Measurements from ENCODE around the gene C1QTNF6.

Gene C1QTNF6

DNA sequence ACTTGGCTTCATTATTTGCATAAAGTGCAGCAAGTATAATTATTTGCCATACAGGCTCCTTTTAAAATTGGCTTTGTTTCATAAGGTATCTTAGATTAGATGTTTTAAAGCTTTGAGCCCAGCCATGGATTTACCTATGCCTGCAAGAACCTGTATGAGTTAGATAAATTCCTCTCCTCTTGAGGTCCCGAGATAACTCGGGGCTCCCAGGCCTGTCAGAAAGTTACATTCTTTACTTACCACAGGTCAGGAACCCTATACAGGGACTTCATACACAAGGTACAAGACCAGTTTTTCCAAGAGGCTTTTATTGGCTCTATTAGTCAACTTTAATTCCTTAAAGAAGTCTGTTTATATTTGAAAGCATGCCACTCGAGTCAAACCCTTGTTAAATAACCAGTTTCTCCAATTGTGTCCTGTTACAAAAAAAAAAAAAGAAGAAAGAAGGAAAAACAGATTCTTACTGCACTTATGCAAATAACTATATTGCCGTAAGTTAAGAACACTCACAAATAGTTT lies 2.3 kb upstream of the C1QTNF6 start:
- no peak for DNase-seq (ENCODE audit: low spot score)

DNA sequence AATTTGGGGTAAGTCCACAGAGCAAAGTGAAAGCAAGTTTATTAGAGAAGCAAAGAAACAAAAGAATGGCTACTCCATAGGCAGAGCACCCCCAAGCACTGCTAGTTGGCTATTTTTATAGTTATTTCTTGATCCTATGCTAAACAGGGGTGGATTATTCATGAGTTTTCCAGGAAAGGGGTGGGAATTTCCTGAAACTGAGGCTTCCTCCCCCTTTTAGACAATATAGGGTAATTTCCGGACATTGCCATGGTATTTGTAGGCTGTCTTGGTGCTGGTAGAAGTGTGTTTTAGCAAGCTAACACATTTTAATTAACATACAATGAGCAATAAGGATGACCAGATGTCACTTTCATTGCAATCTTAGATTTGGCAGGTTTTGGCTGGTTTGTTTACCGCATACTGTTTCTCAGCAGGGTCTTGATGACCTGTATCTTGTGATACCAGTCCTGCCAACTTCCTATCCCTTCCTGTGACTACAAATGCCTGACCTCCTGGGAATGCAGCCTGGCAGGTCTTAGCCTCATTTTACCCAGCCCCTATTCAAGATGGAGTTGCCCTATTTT lies 937 bp upstream of the C1QTNF6 start:
- no peak for DNase-seq (ENCODE audit: low spot score)

DNA sequence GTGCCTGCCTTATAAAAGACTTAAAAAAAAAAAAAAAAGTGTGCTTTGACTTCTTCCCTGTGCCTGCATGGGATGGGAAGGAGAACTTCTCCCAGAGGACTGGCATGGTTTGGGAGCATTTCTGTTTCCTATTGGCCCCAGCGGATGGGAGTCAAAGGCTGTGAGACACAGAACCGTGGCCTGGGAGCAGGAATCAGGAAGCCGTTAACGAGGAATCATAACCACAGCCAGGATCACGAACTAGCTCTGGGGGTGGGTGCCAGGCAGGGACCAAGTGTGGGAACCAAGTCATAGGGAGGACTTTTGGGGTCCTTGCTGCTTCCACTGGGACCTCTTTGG lies 526 bp downstream of the C1QTNF6 start:
- DNase-seq (ENCODE audit: low spot score) = no peak

DNA sequence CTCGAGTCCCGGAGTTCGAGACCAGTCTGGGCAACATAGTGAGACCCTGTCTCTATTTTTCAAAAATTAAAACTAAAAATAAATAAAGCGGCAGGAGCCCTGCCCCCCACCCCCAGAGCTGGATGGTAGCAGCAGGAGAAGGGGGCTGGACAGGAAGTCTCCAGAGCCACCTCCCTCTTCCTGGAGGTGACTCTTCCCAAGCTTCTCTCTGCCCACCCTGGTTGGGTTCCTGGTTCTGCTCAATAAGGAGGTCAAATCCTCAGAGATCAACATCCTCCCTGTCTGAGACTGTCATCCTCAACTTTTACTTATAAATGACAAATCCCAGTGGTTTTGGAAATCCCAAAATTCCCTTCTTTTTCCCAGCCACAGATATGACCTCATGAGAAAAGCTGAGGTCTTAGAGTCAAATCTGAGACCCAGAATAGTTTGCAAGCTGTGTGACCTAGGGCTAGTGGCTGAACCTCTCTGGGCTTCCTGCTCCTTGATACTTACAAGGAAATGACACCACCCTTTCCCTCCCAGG lies 987 bp downstream of the C1QTNF6 start:
- no peak for DNase-seq (ENCODE audit: low spot score)

DNA sequence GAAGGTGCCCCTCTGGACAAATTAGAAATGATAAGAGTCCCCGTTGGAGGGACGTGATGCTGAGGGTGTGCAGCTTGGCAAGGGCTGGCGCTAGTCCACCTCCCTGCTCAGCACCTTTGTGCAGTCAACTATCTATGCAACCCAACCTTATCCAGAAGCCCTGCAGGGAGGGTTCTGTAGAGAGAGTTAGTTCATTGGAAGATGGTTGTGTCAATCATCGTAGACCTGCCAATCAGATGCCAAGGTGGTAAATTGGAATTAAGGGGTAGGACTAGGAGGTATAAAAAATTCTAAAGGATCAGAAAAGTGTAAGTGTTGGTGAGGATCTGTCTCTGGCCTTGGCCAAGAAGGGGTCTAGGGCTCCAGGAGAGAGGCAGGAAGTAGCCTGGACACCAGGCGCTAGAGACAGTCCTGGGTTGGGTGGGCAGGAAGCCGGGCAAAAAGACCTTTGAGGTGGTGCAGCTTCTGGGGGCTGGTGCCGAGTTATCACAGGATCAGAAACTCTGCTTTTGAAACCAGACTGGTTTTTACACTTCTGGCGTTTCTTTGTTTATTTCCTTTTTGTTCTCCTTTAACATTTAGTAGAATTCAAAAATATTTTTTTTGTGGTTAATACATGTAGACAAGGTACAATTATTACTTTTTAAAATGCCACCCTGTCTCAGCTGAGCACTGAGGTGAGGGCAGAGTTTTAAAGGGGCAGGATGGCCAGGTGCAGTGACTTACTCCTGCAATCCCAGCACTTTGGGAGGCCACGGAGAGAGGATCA lies 1.6 kb downstream of the C1QTNF6 start:
- peak; percentile 67 for DNase-seq (ENCODE audit: low spot score)

DNA sequence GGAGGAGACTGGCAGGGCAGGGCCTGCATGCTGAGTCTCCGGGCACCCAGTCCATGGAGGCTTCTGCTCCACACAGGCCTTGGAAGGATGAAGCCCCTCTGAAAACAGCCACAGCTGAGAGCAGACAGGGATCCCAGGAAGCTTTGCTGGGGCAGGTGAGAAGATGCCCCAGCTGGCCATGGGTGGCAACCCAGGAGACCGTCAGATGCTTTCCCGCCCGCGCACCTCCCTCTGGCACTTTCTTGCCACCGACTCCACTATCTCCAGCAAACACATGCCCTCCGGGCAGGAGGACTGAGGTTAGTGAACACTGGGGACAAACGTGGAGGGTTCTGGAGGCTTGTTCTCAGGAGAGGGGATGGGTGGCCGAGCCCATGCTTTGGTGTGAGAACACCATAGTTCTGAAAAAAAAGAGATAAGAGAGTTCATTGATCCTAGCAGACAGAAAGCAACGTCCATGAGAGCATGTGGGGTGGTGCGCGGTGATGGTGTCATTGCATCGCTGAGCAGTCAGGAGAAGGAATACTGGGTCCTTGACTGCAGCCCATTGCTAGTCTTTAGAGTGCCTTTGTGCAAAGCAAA lies 2.3 kb downstream of the C1QTNF6 start:
- no peak for DNase-seq (ENCODE audit: low spot score)

DNA sequence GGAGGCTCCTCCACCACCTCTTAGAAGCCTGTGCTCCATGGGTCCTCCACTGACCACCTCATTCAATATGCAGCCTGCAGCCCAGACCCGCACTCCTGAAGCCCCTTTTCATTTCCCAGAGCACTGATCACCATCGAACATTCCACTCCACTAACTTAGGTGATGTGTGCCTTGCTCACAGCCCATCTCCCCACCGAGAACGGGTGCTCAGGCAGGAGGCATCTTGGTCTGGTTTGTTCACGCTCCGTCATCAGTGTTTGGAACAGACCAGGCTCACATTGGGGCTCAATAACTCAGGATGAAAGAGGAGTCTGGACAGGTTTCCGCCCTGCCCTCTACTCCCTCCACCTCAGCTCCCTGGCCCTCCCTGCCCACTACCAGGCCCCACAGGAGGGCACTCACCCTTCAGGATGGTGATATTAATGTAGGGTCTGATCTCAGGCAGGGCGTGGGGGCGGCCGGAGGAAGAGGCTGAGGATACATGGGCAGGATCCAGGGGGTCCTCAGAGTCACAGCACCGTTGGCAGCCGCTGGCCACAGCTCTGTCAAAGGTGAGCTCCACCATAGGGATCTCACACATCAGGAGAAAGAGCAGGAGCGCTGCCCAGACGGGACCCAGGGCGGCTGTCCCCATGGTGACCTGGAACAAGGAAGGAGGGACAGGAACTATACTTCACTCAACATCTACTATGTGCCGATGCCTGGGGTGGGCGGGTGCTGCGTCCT lies 3.1 kb downstream of the C1QTNF6 start:
- DNase-seq (ENCODE audit: low spot score) = no peak

DNA sequence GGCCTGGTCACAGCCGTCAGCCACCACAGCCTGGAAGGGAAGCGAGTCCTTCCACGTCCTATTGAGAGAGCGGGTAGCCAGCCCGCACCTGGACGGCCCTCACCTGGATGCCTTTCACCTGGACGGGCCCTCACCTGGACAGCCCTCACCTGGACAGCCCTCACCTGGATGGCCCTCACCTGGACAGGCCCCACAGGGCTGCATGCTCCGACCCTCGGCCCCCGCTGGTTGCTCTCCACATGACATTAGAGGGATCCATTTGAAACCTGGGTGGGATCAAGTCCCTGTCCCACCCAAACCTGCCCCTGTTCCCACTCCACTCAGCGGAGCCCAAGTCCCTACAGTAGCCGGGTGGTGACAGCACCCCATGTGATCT lies 3.7 kb downstream of the C1QTNF6 start:
- no peak for DNase-seq (ENCODE audit: low spot score)

DNA sequence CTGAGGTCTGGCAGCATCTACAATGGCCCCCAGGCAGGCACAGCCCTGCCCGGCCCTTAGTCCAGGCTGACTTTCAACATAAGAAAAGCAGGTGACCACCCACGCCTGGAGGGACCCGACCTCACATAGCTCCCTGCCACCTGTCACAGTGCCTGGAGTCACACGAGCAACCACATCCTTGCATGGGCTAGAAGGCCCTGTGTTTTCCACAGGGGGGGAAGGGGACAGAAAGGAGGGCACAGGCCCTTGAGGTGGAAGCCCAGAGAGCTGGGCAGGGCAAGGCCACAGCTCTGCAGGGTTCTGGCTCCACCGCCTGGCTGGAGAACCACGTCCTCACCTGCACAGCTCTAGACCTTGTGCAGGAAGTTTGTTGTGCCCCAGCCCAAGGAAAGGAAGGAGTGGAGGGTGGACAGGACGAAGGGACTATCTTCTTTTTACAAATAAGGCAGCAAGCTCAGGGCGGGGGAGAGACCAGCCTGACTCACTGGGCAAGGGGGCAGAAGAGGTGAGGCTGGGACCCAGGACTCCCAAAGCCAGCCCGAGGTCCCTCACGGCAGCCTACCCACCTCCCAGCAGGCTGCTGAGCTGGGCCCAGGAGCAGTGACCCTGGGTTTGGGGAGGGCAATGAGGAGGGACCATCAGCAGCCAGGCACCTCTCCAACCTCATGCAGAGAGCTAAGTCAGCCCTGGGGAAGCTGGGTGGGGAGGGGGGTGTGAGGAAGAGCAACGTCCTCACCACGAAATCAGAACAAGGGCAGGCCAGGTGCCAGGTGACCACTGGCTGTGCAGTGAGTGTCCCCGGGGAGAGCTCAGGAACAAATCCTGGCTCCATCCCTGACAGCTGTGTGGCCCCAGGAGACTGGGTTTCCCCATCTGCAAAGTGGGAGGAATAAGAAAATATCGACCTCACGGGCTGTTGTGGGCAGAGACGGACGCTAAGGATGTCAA lies 4.3 kb downstream of the C1QTNF6 start:
- DNase-seq (ENCODE audit: low spot score) = no peak

DNA sequence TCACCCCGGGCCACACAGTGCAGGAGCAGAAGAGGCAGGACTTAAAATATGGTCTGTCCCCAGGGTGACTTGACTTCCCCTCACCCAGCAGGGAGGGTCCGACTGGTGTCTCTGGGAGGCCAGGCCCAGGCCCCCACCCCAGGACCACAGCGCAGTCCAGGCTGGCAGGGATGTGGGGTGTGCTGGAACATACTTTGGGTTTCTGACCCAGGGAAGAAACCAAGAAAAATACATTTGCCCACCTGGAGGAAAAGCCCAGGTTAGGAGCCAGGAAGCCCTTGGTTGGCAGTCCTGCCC lies 5.2 kb downstream of the C1QTNF6 start:
- DNase-seq (ENCODE audit: low spot score) = no peak

DNA sequence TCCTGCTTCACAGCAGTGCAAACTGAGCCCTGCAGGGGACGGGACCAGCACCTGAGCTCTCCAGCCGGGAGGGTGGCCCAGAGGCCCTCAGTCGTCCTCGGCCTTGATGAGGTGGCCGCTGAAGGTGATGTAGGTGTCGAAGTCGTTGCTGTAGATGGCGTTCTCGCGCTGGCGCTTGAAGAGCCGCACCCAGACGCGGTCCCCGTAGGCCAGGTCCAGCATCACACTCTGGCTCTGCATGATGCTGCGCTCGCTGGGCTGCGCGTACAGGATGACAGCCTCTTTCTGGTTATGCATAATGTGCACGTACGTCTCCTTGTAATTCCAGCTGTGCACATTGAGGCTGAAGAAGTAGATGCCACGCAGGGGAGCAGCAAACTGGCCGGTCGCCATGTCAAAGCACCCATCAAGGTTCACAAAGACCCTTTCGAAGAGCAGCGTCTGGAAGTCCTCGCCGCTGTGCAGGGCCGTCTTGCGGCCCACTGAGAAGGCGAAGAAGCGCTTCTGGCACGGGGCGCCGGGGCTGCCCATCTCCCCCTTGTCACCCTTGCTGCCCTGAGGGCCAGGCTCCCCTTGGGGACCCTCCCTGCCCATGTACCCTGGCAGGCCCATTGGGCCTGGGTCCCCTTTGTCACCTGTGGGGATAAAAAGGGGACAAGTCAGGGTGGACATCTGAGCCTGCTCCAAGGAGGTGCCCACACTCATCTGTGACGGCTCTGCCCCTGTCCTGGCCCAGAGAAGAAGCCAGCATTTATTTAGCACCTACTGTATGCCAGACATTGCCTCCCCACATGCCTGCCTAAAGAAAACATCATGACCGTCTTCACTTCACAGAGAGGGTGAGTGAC lies 5.7 kb downstream of the C1QTNF6 start:
- DNase-seq (ENCODE audit: low spot score) = no peak

DNA sequence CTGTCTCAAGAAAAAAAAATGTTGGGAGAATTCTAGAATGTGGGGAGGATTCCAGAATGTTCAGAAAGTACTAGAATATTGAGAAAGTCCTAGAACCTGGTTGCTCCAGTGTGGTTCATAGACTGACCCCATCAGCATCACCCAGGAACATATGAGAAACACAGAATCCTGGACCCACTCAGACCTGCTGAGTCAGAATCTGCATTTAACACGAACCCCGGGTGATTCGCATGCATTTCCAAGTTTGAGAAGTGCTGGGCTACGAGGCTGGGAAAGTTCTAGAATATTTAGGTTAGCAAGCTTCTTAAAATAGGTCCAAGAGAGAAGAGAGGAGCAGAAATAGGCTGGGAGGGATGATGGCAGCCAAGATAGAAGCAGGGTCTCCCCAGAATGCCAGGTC lies 6.4 kb downstream of the C1QTNF6 start:
- no peak for DNase-seq (ENCODE audit: low spot score)

DNA sequence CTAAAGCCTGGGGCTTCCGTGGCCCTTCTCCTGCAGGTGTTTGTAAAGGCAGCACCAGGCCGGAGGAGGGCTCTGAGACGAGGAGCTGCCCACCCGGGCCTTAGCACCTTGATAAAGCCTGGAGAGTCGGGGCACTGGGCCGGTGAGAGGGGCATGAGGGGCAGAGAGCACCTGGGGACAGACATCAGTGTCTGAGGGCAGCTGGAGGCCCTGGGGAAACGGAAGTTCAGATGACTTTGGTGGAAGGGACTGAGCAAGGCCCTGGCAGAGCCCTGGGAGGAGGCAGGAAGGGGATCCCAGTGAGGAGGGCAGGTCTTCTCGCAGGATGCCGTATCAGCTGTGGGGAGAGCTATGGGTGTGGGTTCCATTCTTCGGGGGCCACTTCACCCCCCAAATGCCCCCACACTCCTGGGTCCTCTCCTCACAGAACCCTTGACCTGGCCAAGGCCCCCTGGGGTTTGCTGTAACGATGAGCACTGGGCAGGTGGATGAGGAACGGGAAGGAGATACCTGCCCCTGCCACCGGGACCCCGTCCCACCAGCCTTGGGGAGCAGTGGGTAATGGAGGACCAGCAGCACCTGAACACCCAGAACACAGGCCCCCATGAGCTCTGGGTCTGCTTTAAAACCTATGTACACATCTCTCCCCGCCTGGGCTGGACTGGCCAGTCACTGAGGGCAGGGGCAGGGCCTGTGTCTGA lies 7.4 kb downstream of the C1QTNF6 start:
- no peak for DNase-seq (ENCODE audit: low spot score)

DNA sequence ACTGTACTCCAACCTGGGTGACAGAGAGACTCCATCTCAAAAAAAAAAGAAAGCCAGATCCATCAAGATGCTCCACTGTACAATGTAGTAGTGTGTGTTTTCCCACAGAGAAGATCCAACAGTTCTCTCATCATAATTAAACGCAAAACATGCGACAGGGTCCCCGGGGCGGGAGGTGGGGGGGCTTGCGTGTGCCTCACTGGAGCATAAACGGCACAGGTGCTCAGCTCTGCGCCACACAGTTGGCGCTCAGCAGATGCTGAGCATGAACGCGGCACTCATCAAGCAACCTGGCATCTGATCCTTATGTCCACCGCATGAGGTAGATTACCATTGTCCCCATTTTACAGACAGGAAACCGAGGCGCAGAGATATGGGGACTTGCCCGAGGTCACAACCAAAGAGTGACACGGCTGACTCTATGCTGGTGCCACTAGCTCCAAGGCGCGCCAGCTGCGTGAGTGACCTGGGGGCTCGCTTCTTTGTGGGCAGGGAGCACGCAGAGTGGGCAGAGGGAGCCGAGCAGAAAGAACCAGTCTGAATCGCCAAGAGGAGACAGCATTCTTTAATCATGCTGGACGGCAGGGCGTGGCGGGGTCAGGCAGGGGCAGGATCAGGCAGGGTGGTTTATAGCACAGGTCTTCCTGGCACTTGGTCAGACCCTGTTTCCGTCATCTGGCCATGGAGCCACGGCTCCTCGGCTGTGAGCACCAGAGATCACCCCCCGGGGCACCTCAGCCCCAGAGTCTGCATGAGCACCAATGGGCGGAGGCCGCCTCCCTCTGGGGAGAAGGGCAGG lies 8.2 kb downstream of the C1QTNF6 start:
- no peak for DNase-seq (ENCODE audit: low spot score)

DNA sequence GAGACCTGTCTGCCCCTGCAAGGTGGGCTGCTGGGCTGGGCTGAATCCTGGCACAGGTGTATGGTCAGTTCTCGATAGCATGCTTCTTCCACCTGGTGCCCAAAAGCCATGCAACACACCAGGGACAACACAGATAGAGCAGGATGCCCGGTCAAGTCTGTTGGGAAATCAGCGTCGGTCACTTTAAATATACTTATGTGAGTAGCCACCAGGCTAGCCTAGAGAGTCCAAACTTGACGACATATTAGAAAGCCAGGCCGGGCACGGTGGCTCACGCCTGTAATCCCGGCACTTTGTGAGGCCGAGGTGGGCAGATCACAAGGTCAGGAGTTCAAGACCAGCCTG lies 8.9 kb downstream of the C1QTNF6 start:
- no peak for DNase-seq (ENCODE audit: low spot score)

DNA sequence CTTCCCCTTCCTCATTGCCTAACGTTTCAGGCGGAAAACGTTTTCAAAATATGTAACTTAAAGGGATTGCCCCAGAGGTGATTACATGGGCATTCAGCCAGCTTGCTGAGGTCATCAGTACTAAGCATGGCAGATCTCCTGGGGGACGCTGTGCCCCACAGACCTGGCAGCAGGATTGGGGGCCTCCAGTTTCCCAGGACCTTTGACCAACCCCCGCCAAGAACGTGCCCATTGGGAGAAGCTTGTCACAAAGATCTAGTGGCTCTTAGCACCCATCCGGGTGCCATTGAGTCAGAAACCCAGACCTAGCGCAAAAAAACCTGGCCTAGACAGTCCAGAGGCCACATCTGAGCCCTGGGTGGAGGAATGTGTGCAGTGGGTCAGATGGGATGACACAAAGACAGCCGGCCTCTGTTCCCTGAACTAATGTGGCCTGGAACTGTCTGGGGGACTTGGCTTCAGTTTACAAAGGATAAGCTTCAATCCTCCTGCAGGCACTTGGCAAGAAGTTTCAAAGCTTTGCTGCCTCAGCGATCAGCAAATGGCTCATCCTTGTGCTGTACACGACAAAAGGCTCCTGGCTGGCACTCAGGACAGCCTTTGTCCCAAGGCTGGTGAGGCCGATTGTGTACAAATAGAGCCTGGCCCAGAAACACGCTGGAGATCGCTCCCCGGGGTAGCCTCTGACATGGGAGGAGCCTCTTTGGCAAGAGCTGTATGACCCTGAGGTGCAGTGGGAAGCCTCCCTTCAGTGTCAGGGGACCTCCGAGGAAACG lies 9.5 kb downstream of the C1QTNF6 start:
- no peak for DNase-seq (ENCODE audit: low spot score)

DNA sequence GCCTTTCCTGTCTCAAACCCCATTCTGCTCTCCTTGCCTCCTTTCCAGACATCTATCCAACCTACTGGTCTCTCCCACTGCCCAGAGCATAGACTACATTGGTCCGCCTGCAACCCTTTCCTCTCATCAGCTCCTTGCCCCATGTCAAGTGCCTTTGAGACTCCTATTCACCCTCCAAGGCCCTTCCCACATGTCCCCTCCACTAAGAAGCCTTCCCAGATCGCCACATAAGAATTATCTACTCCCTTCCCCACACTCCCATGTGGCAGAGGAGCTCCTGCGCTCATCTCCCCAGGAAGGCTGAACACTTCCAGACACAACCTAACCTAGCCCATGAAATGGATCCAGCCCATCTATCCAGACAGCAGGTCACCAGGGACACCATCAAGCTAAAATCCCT lies 10.3 kb downstream of the C1QTNF6 start:
- DNase-seq (ENCODE audit: low spot score) = no peak

DNA sequence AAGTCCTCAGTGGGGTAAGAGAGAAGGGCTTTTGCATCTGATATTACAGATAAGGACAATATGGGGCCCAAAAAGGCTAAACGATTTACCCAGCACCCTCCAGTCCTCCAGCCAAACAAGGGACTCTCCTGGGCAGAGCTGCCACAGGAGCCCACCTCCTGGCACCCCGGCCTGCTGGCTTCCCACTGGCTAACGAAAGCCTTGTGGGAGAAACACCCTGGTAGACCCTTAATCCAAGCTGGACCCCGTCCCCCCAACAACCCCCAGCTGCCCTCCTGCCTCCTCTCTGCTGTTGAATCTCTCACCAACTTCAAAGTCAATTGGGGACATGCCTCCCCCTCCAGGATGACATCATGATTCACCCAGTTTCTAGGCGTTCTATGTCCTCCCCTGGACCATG lies 10.8 kb downstream of the C1QTNF6 start:
- no peak for DNase-seq (ENCODE audit: low spot score)

Measured in CD4-positive, alpha-beta T cell treated with Interleukin-6 at 100 ng/mL for 8 hours (primary cell).